Endometrial microvascular endothelial cells (primary cell): ENCODE measurements around the gene THEMIS. TPM values are rescaled to one million over a fixed set of nuclear protein-coding genes. Genes with fewer than 3 reads are reported as not detected.

ENCODE experiments used
- in situ Hi-C: cut with HindIII; loops from 2 replicates; pipeline ENCODE4 v1.10.0; 2017; ENCODE audit warnings: low sequenced_read_pairs, low pct_unique_long_range_greater_than_20kb; ENCODE audit errors: inconsistent ontology term
- total RNA-seq: library from RNA; depleted of rRNA; stranded (reverse); fragments of >200 nt; gene quantifications from one replicate; pipeline ENCODE4 v1.2.3, GENCODE V29; 2015; ENCODE audit errors: inconsistent ontology term

THEMIS gene
- total RNA-seq, 1 donor from 2014 or later, result not detected

DNA sequence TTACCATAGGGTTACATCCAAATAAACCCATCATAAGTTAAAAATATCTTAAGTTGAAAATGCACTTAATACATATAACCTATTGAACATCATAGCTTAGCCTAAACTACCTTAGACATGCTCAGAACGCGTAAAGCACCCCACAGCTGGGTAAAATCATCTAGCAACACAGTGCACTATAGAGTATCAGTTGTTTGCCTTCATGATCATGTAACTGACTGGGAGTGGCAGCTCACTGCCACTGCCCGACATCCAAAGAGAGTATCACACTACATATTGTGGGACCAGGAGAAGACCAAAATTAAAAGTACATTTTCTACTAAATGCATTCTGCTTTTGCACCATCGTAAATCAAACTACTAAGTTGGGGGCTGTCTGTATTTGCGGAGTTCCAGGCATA, 31.7 kb downstream of the THEMIS start:
- in situ Hi-C loops, result no loop called here

GRCh38 chr6:127868338-127868737, 32.5 kb downstream of the THEMIS start:
- in situ Hi-C loops, result no loop called here

DNA sequence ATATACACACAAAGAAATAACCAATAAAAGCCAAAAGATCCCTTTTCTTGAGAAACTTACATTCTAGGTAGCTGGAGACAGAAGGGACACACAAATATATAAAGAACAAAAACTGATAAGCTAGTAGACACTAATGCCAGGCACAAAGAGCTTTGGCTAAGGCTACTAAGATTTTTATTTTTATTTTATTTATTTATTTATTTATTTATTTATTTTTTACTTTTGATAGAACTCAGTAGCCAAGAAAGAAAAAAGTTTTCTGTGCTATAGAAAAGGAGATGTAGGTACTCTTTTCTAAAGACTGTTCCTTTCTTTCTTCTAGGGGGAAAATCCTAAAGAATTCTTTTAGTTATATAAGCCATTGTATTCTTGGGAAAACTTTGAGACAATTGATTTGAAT, 34.1 kb downstream of the THEMIS start:
- in situ Hi-C loops, result no loop called here

DNA sequence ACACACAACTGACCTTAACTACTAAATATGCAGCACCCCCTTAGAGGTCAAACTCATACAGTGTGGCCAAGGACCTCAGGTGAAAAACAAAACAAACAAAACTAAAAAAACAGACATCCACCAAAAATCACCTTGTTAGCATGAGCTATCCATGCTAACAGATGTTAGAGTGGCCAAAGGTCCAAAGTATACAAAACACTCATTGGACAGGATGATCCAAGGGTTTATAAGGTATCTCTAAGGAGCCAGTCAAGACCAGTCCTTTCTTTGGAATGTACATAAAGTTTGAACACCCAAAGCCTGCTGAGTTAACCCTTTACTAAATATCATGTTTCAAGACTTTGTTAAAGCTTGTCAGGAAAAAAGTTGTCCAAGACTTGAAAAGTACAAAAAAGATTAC, 35.8 kb downstream of the THEMIS start:
- in situ Hi-C loops, result no loop called here

DNA sequence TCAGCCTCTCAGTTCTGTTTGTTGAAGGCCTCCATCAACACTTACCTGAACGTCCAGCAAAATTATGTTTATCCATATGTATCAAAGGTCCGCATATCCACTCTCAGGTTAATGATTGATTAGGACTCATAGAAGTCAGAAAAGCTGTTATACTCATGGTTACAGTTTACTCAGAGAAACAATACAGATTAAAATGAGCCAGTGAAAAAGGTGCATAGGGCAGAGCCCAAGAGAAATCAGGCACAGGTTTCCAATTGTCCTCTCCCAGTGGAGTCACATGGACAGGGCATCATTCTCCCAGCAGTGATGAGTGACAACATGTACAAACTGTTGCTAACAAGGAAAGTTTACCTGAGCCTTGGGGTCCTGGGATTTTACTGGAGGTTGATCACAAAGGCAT, 36.2 kb downstream of the THEMIS start:
- in situ Hi-C loops, result no loop called here

DNA sequence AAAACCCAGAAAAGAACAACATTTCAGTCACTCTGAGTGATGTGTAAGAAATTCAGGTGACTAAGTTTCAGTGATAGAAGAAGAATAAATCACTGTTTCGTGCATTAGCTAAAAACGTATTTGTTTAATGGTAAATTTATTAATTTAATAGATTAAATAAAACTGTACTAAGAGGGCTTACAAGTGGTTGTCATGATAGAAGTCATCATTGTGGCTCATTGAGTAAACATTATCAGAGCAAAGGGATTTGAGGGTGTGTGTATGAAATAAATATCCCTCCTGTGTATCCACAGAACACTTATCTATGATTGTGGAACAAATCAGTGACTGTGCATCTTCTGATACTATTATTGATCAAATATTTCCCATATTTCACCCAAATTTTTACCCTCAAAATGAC, 40.1 kb downstream of the THEMIS start:
- in situ Hi-C loops, result no loop called here

DNA sequence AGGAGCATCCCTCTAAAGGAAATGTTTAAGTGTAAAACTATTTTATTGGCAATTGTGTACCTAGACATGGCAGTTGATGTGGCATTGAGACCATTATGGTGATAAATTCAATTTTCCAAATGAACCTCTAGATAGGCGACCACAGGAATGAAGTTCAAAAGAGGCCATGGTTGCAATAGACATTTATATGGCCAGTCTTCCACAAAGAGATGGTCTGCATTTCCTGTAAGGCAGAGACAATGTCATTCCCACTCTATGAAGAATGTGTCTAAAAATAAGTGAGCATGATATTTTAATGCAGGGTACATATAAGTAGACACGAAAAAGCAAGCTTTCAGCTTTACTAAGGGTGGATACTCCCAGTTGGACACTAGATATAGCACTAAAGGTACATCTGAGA, 40.9 kb downstream of the THEMIS start:
- in situ Hi-C loops, result no loop called here

GRCh38 chr6:127858727-127859391, 42.0 kb downstream of the THEMIS start:
- in situ Hi-C loops, result no loop called here

DNA sequence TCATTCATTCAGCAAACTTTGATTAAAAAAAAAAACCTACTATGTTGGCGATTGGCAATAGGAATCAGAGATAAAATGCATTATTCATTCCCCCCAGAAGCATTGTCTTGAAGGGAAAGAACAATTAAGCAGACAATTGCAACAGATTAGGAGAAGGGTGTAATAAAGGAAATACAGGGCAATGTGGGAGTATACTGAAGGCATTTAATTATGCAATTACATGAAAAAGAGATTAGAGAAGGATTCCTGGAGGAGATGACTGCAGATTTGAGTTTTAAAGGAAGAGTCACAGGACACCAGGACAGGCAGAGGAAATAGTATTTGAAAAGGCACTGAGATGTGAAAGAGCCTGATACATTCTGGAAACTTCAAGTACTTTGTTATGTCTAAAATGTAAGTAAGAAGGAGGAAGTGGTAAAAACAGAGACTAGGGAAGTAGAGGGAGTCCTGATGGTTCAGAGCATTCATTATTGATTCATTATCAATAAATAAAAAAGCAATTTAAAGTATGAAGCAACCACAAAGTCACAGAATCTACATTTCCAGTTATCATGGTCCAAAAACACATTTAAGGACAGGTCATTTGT, 43.7 kb downstream of the THEMIS start:
- in situ Hi-C loops, result no loop called here

- in situ Hi-C loops, result no loop called here
Observed at GRCh38 chr6:127855542-127856159, 45.2 kb downstream of the THEMIS start.

GRCh38 chr6:127854009-127854408, 46.8 kb downstream of the THEMIS start:
- in situ Hi-C loops, result no loop called here

- in situ Hi-C loops, result no loop called here
Observed at GRCh38 chr6:127851197-127851596, 49.7 kb downstream of the THEMIS start.

GRCh38 chr6:127845242-127845641, 55.6 kb downstream of the THEMIS start:
- in situ Hi-C loops, result no loop called here

DNA sequence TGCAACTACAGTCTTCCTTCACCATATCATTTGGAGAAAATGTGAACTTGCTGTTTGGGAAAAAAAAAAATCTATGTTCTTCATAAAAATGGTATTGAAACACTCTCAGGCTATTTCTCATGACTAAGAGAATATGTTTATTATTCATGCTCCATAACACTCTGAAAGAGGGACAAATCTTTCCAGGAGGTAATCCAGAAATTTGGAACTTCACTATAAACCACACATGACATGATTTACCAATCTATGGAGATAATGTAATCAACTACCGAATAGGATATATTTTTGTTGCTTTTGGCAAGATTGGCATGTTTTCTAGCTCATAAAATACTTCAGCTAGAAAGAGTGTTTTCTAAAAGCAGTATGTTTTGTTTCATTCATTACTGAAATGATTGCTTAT, 56.3 kb downstream of the THEMIS start:
- in situ Hi-C loops, result no loop called here

GRCh38 chr6:127843582-127843981, 57.3 kb downstream of the THEMIS start:
- in situ Hi-C loops, result no loop called here

GRCh38 chr6:127842562-127842961, 58.3 kb downstream of the THEMIS start:
- in situ Hi-C loops, result no loop called here

- in situ Hi-C loops, result no loop called here
Observed at GRCh38 chr6:127841811-127842210, 59.0 kb downstream of the THEMIS start.

DNA sequence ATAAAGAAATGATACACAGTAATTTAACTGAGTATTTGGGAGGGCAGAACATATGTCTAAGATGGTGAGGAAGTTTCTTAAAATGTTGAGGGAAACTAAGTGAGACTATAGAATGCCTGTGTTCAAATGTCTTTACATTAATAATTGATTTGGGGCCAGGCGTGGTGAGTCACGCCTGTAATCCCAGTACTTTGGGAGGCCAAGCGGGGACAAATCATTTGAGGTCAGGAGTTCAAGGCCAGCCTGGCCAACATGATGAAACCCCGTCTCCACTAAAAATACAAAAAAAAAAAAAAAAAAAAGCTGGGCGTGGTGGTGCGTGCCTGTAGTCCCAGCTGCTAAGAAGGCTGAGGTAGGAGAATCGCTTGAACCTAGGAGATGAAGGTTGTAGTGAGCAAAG, 66.7 kb downstream of the THEMIS start:
- in situ Hi-C loops, result no loop called here

GRCh38 chr6:127833336-127833735, 67.5 kb downstream of the THEMIS start:
- in situ Hi-C loops, result no loop called here

DNA sequence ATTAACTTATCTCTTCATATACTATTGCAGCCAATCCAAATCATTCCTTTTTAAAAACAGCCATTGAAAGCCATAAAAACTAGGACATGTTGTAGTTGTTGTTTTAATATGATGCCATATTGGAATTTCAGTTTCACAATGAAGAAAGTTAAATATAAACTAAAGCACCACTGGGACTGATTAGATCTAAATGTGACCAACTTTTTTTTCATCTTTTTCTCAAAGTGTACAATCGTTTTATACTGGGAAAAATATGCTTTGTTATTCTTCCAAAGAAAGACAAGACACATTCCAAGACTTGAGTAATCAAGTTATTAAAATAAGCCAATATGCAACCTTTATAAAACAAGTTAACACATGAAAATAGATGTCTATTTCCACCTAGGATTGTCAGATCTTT, 68.5 kb downstream of the THEMIS start:
- in situ Hi-C loops, result no loop called here

DNA sequence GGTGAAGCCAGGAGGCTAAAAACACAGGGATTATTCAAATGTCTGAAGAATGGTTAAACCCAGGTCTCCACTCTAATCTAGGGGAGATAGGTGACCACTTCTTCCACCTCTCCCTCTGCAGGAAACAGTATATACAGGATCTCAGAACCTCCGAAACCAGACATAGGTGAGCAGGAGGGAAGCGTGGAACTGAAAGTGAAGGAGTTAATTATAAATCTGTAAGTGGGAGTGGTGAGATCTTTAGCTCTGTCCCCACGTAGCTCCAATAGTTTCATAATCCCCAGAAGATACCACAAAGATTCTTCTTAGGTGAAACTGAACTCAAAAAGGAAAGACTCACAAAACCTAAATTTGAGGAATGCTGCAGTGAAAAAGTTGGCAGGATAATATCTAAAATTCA, 76.8 kb downstream of the THEMIS start:
- in situ Hi-C loops, result no loop called here
